ENCODE data around the gene APBA2. TPM values are rescaled to one million over a fixed set of nuclear protein-coding genes. Genes with fewer than 3 reads are reported as not detected.
A peak's percentile ranks its signal among the peaks of the same experiment; 100 is the strongest.

Gene APBA2
- polyA plus RNA-seq, 1 donor, result 4.4 TPM

DNA sequence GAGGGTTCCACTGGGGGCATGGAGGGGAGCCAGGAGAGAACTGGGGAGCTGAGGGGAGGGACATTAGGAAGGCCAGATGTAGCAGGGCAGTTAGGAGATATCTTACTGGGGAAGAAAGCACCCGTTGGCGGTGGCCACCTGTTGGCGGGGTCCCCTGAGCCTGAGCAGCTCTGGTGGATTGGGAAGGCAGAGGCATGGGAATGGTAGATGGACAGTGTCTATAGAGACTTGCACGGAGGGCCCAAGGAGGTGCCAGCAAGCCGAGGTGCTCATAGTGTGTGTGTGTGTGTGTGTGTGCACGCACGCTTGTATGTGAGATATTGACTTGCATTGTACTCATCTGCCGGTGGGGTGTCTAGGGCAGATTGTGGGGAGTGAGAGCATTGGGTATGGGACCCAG is 179.0 kb downstream of the APBA2 start:
- no peak for DNase-seq

GRCh38 chr15:29065571-29065970 is 179.8 kb downstream of the APBA2 start:
- DNase-seq, result no peak

GRCh38 chr15:29066310-29066709 is 180.5 kb downstream of the APBA2 start:
- DNase-seq, result no peak

DNA sequence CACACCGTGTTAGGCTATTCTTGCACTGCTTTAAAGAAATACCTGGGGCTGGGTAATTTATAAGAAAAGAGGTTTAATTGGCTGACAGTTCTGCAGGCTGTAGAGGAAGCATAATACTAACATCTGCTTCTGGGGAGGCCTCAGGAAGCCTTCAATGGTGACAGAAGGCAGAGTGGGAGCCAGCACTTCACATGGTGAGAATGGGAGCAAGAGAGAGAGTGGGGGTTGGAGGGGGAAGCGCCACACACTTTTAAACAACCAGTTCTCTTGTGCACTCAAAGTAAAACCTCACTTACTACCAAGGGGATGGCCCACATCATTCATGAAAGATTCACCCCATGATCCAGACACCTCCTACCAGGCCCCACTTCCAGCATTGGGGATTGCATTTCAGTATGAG is 181.1 kb downstream of the APBA2 start:
- DNase-seq, result no peak

- no peak for DNase-seq
These were observed 182.2 kb downstream of the APBA2 start for GRCh38 chr15:29067949-29068348.

- DNase-seq, result no peak
These were observed 184.9 kb downstream of the APBA2 start for GRCh38 chr15:29070471-29071231.

DNA sequence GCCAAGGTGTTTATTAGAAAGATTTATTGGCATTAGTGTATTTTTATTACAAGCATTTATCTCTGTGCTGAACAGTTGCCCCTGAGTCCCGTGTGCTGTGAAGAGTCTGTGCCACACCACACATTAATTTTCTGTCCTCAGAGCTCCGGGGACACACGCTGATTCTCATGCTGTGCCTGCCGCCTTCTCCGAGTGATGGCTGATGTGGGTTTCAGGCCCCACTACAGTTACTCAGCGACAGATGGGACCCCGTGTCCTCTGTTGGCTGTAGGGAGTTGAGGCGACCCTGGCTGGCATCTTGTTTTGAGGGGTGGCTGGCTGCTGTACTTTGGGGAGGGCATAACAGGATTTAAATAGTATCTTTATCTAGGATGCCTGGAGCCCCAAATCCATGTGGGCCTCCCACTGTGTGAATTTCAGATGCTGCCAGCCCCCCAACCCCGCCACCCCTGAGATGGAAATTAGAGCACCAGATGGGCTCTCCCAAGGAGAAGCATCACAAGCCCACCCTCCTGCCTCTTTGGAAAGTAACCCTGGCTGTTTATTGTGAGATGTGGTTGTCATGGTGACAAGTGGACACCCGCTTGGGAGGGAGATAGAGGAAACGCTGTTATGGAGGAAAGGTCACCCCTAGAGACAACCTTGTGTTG is 185.6 kb downstream of the APBA2 start:
- DNase-seq, result no peak

GRCh38 chr15:29071882-29072273 is 186.1 kb downstream of the APBA2 start:
- no peak for DNase-seq

GRCh38 chr15:29072444-29072843 is 186.7 kb downstream of the APBA2 start:
- DNase-seq, result no peak

- no peak for DNase-seq
These were observed 188.3 kb downstream of the APBA2 start for GRCh38 chr15:29074045-29074444.

DNA sequence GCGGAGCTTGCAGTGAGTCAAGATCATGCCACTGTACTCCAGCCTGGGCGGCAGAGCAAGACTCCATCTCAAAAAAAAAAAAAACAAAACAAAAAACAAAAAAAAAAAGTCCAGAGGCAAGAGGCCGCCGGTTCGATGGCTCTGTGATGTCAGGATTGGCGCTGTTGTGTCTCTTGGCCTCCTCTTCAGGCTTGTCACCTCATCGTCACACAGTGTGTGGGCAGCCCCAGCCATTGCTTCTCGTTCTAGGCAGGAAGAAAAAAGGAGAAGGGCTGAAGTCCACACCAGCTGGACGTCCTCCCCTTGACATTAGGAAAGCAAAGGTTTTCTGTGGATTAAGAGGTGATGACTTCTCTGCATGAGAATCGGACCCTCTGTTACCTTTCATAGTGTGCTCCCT is 192.8 kb downstream of the APBA2 start:
- DNase-seq, result no peak

GRCh38 chr15:29079479-29079878 is 193.7 kb downstream of the APBA2 start:
- no peak for DNase-seq

- DNase-seq, result no peak
These were observed 196.0 kb downstream of the APBA2 start for GRCh38 chr15:29081781-29082180.

DNA sequence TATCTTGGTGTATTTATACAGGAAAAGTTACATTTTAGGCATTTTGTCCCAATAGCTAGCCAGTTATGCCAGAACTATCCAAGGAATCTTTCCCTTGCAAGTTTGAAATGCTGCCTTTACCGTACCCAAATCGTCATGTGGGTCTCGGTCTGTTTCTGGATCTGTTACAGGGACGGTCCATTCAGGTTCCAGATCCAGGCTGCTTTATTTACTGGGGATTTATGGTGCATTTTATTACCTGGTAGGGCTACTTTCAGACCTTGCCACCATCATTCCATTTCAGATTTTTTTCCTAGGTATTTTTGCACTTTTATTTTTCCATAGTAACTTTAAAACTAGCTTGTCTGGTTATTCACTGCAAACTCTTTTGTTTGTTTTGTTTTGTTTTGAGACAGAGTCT is 197.4 kb downstream of the APBA2 start:
- DNase-seq, result no peak

DNA sequence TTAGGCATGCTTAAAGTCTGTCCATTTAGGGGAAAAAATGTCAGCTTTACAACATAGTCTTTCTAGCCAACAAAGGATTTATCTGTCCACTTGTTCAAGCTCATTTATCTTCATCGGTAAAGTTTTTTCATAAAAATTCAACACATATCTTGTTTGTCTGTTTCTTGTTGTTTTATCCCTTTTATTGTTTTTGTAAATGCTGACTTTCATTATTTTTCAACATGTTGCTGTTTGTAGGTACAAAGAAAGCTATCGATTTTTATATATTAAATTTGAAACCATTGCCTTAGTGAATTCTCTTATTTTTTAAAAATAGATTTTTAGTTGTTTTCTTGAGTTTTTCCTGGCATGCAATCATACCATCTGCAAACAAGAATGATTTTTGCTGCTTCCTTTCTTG is 198.1 kb downstream of the APBA2 start:
- no peak for DNase-seq

GRCh38 chr15:29086001-29086400 is 200.2 kb downstream of the APBA2 start:
- no peak for DNase-seq

- DNase-seq, result no peak
These were observed 201.1 kb downstream of the APBA2 start for GRCh38 chr15:29086891-29087290.

DNA sequence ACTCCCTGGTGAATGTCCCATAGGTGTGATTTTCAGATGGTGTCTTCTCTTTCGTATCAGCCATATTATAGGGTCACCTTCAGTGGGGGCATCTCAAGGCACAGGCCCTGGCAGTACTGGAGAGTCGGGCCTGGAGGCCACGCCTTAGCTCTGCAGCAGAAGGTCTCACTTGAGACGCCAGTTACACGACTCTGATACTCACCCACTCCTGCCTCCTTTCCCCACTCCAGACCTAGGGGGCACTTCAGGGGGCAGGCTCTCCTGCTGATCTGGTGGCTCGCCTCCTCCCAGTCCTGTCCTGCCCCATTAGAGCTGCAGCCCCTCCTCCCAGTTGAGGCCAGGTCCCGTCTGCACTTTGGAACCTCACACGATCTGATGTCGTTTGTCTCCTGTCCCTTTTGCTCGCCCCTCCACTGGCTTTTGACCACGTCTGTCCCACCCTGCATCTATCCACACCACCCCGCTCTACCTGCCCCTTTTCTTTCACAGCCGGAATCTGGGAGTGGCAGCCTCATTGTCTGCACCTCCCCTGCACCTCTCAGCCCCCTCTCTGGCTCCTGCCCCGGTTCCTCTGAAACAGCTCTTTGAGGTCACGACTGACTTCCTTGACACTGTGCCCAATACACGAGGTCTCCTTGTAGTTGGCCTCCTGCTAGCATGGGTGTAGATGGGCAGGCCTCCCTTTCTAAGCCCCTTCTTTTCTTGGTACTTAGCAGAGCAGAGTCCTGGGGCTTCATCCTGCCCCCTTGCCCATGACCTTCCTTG is 201.9 kb downstream of the APBA2 start:
- DNase-seq, result no peak

GRCh38 chr15:29088666-29089065 is 202.9 kb downstream of the APBA2 start:
- DNase-seq, result no peak

DNA sequence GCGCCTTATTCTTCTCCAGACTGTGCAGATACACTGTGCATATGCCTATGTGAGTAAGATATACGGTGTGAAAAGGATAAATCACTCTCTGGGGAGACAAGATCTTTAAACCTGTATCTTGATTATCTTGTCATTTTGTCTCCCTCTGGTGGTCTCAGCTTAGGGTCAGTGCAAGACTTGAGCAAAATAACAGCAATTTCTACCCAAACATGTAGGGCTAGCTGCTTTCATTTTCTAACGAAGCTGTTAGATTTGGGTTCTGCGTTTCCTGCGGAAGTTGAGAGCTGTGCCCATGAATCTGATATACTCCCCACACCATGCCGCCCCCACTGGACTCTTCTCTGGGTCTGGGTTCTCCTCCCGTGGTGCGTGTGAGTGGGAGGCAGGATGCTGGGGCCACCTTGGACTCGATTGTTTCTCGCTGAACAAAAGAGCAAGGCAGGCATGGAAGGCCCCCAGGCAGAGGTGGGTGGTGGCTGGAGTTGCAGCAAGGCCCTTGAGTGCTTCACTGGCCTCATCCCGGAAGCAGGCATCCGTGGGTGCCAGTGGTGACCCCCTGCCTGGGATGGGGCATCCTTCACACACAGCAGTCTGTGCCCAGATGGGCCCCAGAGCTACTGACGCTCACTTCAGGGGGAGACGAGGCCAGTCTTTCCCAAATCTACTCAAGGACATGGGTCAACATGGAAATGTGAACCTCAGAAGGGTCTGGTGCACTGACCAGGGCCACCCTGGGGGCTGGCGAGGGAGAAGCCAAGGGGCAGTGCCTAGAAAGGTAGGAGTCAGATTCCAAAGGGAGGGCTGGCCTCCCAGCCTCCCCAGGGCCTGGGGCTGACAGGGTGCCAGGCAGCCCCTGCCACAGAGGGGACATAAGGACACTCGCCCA is 204.2 kb downstream of the APBA2 start:
- DNase-seq, result peak; percentile 25

DNA sequence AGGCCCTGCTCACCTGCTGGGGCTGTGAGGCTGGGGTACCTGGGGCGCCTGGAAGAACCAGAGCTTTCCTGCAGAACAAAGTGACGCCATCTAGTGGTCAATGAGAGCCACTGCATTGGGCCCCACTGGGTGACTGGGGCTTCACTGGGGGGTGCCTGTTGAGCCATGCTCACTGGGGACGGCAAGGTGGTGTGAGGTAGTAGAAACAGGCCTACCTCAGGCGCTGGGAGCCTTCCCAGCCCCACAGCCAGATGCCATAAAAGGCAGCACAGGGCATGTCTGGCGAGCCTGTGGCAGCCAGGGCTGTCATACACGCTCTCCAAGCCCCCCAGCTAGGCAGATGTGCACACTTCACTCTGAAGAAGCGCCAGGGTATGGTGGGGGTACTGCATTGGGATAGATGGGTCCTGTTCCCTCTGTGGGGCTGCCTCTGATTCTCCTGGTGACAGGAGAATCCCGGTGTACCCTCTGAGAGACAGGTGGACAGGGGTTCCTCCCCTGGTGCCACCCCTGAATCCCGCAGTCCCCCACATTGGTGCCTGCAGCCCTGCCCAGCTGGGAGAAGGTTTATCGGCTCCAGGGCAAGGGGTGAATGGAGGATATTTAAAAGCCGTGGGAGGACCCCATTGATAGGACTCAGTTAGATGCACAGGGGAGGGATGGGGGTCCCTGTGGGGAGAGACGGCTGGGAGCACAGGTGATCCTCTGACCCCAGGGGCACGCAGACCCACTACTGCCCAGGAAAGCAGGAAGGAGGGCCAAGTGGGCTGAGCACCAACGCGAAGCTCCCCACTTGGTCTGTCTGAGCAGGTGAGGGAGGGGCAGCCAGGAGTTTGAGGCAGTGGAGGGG is 205.1 kb downstream of the APBA2 start:
- no peak for DNase-seq

- DNase-seq, result no peak
These were observed 205.9 kb downstream of the APBA2 start for GRCh38 chr15:29091666-29092065.
